Activated T-cell treated with anti-CD3 and anti-CD28 coated beads, Interleukin-2, amount 50 U/mL, for 24 hours (primary cell): Measurements from ENCODE around the gene IZUMO1R.
"Not testable (repeated sequence)": the region's sequence is repeated elsewhere in the genome, so short reads cannot be mapped to it uniquely, and the experiment has no call there.

Experiments used
- DNase-seq: peaks from one replicate; pipeline ENCODE4 v3.0.0-alpha.2; 2020
- H3K27ac Mint-ChIP-seq: 2 replicates; pipeline ENCODE4 v1.8.0; 2020; ENCODE audit warnings: mild to moderate bottlenecking, mixed read lengths
- H3K27me3 Mint-ChIP-seq: 2 replicates; pipeline ENCODE4 v1.8.0; 2020; ENCODE audit warnings: mixed read lengths
- H3K36me3 Mint-ChIP-seq: 2 replicates; pipeline ENCODE4 v1.8.0; 2020; ENCODE audit warnings: low read depth, mixed read lengths
- H3K4me1 Mint-ChIP-seq: 2 replicates; pipeline ENCODE4 v1.8.0; 2020; ENCODE audit warnings: low read depth, mixed read lengths
- H3K4me3 Mint-ChIP-seq: 2 replicates; pipeline ENCODE4 v1.8.0; 2020; ENCODE audit warnings: mild to moderate bottlenecking, moderate library complexity, mixed read lengths
- H3K9me3 Mint-ChIP-seq: 2 replicates; pipeline ENCODE4 v1.8.0; 2020; ENCODE audit warnings: mixed read lengths

Gene IZUMO1R

DNA sequence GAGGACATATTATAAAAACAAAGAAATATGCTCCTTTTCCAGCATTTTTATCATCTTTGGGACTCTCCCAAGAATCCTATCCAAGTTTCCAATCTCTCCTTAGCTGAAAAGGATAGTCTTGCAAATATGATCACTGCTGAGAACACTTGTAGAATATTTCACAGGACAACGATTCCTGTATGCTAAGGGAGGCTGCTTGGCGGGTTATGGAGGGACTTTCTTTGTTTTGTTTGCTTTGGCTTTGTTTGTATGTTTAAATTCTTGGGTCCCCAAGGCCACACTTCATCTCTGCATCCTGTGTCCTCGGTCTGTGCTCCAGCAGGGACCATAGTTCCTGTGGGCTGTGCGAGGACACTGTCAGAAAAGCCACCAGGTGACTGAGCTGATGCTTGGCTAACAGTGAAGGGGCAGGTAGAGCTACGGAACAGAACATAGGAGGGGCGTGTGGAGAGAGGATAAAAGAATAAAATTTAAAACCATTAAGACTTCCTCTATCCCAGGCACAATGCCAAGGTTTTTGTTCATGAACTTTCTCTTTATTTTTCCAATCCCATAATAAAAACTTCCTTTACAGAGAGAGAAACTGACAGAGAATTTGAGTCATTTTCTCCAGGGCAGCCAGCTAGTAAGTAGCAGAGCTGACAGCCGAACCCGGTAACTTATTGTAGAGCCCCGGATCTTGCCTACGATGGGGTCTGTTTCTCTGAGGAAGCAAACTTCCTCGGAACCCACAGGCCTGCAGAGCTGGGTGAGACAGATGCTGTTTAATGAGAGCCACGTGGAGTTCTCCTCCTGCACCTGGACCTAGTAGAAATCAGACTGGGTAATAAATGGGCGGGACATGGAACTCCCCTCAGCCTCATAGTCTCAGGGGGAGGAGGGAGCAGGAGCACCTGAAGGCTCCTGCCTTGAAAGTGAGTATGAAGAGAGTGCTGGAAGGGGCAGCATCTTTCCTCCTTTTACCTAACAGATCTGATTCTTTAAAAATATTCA lies at the start of gene IZUMO1R:
Gene IZUMO1R (plus strand): TSS at position 615 of the 993 bp plus-strand sequence. CDS start 1,057 bp downstream, outside the sequence.
- H3K4me1 Mint-ChIP-seq: no peaks in the 10 kb centered on the region
- DNase-seq: no peak
- H3K27me3 Mint-ChIP-seq: no peaks in the 10 kb centered on the region
- no peaks in the 10 kb centered on the region for H3K9me3 Mint-ChIP-seq
- H3K36me3 Mint-ChIP-seq: no peaks in the 10 kb centered on the region
- H3K27ac Mint-ChIP-seq: no peak within 1 kb of the TSS
- H3K4me3 Mint-ChIP-seq: no peak within 1 kb of the TSS

DNA sequence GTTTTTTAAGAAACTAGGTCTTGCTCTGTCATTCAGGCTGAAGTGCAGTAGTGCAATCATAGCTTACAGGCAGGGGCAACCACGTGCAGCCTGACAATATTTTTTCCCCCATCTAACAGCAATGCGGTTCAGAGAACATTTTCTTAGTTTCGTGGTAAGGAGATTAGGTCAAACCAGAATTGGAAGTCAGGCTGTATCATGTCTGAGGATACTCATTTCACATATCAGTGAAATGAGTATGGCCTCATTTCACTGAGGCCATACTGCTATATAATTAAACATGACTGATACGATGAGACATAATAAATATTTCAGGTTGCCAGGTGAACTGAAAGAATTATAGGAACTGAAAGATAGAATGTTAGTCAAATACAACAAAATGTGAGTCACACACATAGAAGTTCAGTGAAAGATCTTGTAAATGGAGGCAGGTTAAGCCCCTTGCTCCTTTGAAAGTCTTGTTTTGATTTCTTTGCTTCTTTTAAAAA lies 32.5 kb upstream of the IZUMO1R start:
- no peaks in the 10 kb centered on the region for H3K4me1 Mint-ChIP-seq
- H3K9me3 Mint-ChIP-seq: peaks cover 9% of the 10 kb centered on the region
- no peaks in the 10 kb centered on the region for H3K36me3 Mint-ChIP-seq
- no peak overlapping the region for H3K27ac Mint-ChIP-seq
- no peak for DNase-seq
- no peak overlapping the region for H3K4me3 Mint-ChIP-seq
- H3K27me3 Mint-ChIP-seq: no peaks in the 10 kb centered on the region

DNA sequence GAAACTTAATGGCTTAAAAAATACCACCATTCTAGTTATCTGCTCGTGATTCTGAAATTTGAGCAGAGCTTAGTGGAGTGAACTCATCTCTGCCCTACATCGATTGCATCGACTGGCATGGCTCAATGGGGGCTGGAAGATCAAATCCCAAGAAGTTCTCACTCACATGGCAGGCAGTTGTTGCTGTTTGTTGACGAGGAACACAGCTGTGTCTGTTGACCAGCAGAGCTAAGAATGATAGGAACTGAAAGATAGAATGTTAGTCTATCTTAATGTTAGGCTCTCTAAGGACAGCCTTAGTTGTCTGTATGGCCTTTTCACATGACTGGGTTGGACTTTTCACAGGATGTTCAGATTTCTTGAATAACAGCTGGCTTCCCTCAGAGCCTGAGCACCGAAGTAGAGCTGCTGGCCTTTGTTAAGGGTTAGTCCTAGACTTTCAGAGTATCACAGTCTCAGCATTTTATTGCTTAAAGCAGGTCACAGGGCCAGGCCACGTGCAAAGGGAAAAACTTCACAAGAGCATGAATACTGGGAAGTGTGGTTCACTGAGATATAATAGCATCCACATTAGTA lies 31.6 kb upstream of the IZUMO1R start:
- H3K27me3 Mint-ChIP-seq: no peaks in the 10 kb centered on the region
- DNase-seq: no peak
- H3K9me3 Mint-ChIP-seq: peaks cover 9% of the 10 kb centered on the region
- H3K4me1 Mint-ChIP-seq: no peaks in the 10 kb centered on the region
- H3K27ac Mint-ChIP-seq: no peak overlapping the region
- H3K36me3 Mint-ChIP-seq: no peaks in the 10 kb centered on the region
- H3K4me3 Mint-ChIP-seq: no peak overlapping the region

DNA sequence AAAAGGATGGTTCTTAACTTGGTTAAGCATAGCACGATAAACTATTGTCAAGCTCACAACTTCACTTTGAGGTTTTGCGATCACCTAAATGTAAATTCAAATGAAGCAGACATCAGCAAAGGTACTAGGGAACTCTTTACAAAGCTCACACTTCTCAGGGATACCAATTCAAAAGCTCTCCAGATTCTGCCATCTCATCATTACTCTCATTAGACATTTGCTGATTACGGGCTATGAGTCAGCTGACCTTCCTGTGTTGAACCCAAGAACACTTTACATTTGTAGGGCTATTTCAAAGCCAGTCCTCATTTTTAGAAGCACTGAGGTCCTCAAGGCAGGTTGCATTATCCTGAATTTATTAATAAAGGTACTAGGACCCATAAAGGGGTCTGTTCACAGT lies 28.4 kb upstream of the IZUMO1R start:
- no peaks in the 10 kb centered on the region for H3K27me3 Mint-ChIP-seq
- no peak overlapping the region for H3K27ac Mint-ChIP-seq
- H3K4me1 Mint-ChIP-seq: no peaks in the 10 kb centered on the region
- no peaks in the 10 kb centered on the region for H3K36me3 Mint-ChIP-seq
- H3K4me3 Mint-ChIP-seq: no peak overlapping the region
- no peaks in the 10 kb centered on the region for H3K9me3 Mint-ChIP-seq
- no peak for DNase-seq

DNA sequence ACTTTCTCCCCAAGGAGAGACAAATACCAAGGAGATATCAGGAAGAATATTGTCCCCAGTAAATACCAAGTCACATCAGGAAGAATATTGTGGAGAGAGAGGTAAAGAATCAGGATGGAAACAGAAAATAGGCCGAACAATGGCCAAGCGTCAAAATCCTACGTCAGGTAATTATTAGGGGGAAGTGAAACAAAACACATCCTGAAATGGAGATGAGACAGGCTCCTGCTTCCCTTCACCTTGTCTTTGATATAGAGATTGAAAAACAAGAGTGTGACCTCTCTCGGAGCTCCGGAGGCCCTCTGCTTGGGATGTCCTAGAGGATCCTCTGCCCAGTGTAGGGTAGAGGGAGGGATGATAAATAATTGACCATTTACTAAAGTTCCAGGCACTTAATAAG lies 27.4 kb upstream of the IZUMO1R start:
- no peak overlapping the region for H3K4me3 Mint-ChIP-seq
- no peak for DNase-seq
- no peaks in the 10 kb centered on the region for H3K36me3 Mint-ChIP-seq
- H3K9me3 Mint-ChIP-seq: no peaks in the 10 kb centered on the region
- H3K27ac Mint-ChIP-seq: no peak overlapping the region
- H3K27me3 Mint-ChIP-seq: no peaks in the 10 kb centered on the region
- H3K4me1 Mint-ChIP-seq: no peaks in the 10 kb centered on the region

DNA sequence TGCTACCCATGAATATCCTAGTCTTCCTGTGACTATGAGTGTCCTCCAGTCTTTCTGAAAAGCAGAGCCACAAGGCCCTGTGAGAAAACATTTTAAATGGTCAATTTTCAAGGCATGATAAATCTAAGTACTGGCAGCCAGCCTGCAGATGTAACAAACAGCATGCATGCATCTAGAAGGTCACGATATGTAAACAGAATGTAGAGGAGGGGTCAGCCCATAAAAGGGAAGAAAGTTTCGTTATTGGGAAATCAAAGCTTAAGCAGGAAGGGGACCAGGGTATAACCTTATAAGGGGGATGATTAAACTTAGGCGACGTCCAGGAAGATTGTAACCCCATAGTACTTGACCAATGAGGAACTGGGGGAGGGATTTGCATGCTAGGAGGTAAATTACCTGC lies 26.2 kb upstream of the IZUMO1R start:
- not testable (repeated sequence) for DNase-seq, H3K4me3 Mint-ChIP-seq, H3K9me3 Mint-ChIP-seq, H3K27ac Mint-ChIP-seq, H3K36me3 Mint-ChIP-seq, H3K4me1 Mint-ChIP-seq, H3K27me3 Mint-ChIP-seq

DNA sequence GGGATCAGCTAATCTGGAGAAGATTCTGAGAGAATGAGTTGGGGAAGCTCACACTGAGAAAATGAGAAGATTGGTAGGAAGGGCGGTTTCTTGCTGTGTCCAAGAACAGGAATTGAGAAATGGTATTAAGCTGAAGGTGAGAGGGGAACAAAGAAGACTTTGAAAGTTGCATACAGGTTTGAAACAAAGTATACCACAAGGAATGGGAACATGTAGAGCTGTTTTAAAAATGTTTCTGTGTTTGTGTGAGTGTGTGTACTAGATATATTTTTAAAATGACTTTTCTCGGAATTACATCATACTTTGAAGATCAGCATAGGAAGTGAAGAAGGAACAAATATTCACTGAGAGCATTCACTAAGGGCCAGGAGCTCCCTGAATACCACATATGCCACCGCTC lies 24.4 kb upstream of the IZUMO1R start:
- Mint-ChIP-seq H3K27ac (no peak overlapping the region), H3K9me3 (no peaks in the 10 kb centered on the region), H3K27me3 (no peaks in the 10 kb centered on the region), H3K4me1 (no peaks in the 10 kb centered on the region), H3K4me3 (no peak overlapping the region), H3K36me3 (no peaks in the 10 kb centered on the region)
- no peak for DNase-seq

DNA sequence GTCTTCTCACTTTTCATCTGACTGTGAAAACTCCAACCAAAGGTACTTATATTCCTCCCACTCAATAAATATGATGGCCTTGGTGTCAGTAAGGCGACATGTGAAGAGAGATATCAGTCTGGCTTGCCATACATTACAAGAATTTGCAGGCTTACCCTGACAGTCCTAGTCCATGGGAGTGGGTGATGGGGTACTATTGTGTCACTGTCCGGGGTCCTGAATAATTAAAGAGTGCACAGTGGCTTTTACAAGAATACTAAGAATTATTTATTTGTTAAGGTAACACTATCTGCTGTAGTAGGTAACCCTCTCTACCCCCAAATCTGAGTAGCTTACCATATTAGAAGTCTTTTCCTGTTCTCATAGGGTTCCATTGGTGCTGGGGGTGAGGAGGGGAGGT lies 23.1 kb upstream of the IZUMO1R start:
- H3K27ac Mint-ChIP-seq: no peak overlapping the region
- H3K36me3 Mint-ChIP-seq: no peaks in the 10 kb centered on the region
- no peaks in the 10 kb centered on the region for H3K4me1 Mint-ChIP-seq
- peaks cover 3% of the 10 kb centered on the region for H3K27me3 Mint-ChIP-seq
- H3K4me3 Mint-ChIP-seq: no peak overlapping the region
- peaks cover 2% of the 10 kb centered on the region for H3K9me3 Mint-ChIP-seq
- no peak for DNase-seq

DNA sequence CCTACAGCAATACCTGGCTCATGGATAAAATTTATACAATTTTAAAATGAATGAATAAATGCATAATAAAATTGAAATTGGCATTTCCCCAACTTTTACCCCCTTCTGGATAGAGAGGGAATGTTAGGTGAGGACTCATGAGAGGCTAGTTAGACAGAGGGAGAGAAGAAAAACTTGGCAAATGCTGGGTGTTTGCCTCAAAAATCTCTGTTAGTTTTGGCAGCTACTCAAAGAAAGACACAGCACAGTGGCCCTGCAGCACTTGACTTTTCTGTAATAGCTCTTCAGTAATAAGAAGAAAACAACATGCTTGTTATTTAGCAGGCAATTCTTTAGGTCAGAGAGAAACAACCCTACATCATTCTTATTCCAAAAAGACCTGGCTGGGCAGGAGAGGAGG lies 20.7 kb upstream of the IZUMO1R start:
- no peaks in the 10 kb centered on the region for H3K36me3 Mint-ChIP-seq
- H3K4me3 Mint-ChIP-seq: no peak overlapping the region
- peaks cover 2% of the 10 kb centered on the region for H3K9me3 Mint-ChIP-seq
- peaks cover 7% of the 10 kb centered on the region for H3K27me3 Mint-ChIP-seq
- no peaks in the 10 kb centered on the region for H3K4me1 Mint-ChIP-seq
- DNase-seq: no peak
- H3K27ac Mint-ChIP-seq: no peak overlapping the region

DNA sequence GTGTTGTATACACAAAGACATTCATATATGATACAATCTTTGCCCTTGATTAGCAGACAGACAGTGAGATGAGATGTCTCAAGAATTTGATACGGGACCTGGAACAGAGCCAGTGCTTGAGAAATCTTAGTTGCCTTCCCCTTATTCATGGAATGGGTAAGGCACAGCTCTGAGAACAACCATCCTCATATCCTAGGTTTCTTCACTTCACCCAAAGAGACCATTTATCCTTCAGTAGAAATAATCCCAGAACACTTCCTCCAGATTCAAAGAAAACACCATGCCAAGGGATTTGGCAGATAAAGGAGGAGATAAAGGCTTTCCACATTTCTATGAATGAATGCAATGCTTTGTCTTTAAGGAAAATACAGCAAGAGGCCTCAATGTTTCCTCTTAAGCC lies 8.8 kb upstream of the IZUMO1R start:
- Mint-ChIP-seq H3K9me3 (peaks cover 11% of the 10 kb centered on the region), H3K4me3 (no peak overlapping the region), H3K4me1 (no peaks in the 10 kb centered on the region), H3K27ac (no peak overlapping the region), H3K36me3 (no peaks in the 10 kb centered on the region), H3K27me3 (no peaks in the 10 kb centered on the region)
- DNase-seq: no peak

DNA sequence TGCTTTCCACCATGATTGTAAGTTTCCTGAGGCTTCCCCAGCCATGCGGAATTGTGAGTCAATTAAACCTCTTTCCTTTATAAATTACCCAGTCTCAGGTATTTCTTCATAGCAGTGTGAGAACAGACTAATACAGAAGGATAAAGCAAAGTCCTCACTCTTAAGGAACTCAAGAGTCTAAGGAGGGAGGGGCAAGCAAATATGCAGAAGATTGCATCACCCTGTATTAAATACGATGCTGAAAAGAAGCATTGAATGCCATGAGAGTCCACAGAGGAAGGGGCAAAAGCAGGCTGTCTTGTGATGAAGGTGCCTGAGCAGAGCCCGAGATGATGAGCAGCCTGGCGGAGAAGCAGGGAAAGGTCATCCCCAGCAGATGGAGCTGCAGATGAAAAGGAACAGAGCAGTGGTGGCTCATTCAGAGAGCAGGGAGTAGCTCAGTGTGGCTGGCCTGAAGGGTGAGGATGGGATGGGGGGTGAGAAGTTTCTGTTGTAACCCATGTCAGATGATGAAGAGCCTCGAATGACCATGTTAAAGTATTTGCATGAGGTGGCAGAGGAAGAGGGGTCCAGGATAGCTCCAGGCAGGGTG lies 6.3 kb upstream of the IZUMO1R start:
- H3K27ac Mint-ChIP-seq: no peak overlapping the region
- H3K9me3 Mint-ChIP-seq: no peaks in the 10 kb centered on the region
- H3K4me3 Mint-ChIP-seq: no peak overlapping the region
- no peaks in the 10 kb centered on the region for H3K36me3 Mint-ChIP-seq
- H3K4me1 Mint-ChIP-seq: no peaks in the 10 kb centered on the region
- no peak for DNase-seq
- no peaks in the 10 kb centered on the region for H3K27me3 Mint-ChIP-seq

DNA sequence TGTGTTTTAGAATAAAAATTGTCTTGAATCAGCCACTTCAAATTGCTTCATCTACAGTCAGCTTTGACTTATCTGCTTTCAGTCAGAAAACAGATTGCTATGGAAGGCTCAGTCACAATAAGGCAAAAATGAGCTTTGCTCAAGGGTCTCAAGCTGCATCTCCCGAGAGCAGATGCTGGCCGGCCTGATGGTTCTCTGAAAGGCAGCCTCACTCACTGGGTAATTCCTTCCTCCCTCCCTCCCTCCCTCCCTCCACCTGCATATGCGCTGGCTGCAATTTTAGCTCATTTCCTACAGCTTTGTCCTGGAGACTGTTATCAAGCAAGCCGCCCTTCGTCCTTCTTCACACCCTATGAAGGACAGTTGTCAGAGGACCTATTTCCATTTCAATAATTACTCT lies 1.6 kb upstream of the IZUMO1R start:
- H3K27me3 Mint-ChIP-seq: no peaks in the 10 kb centered on the region
- H3K4me3 Mint-ChIP-seq: no peak overlapping the region
- no peak for DNase-seq
- no peak overlapping the region for H3K27ac Mint-ChIP-seq
- no peaks in the 10 kb centered on the region for H3K36me3 Mint-ChIP-seq
- H3K9me3 Mint-ChIP-seq: no peaks in the 10 kb centered on the region
- no peaks in the 10 kb centered on the region for H3K4me1 Mint-ChIP-seq

DNA sequence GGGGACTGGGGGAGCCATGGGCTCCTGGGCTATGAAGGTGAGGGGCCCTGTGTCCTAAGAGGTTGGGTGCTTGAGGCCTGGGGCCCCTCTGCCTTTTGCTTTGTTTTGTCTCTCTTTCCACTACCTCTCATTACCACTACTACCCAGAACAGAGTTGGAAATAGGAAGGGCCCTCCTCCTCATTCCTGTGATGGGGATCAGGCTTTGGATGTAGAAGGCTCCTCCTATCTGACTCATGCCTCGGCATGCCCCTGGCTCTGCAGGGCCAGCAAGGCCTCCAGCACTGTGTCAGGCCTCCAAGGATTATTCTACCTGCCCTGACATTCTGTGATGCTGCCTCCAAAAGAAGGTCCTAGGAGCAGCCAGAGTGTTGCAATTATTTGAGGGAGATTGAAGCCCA lies 766 bp downstream of the IZUMO1R start:
- no peaks in the 10 kb centered on the region for H3K36me3 Mint-ChIP-seq

DNA sequence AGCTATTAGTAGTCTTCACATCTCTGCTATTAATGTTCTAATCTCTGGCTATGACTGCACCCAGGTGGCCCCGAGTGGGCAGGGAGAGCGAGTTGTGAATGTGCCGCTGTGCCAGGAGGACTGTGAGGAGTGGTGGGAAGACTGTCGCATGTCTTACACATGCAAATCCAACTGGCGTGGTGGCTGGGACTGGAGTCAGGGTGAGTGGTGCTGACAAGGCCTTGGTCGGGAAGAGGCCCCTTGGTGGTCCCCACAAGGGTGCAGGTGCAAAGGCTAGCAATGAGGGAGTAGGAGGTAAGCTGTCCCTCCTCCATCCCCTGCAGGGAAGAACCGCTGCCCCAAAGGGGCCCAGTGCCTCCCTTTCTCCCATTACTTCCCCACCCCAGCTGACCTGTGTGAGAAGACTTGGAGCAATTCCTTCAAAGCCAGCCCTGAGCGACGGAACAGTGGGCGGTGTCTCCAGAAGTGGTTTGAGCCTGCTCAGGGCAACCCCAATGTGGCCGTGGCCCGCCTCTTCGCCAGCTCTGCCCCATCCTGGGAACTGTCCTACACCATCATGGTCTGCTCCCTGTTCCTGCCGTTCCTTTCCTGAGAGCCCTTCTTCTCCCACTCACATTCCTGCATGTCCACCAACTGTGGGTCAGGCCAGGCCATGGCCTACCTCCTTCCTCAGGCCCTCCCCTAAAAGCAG lies 2.9 kb downstream of the IZUMO1R start:
- DNase-seq: no peak
- Mint-ChIP-seq H3K4me3 (no peak overlapping the region), H3K36me3 (no peaks in the 10 kb centered on the region), H3K27ac (no peak overlapping the region), H3K9me3 (no peaks in the 10 kb centered on the region), H3K4me1 (no peaks in the 10 kb centered on the region), H3K27me3 (peaks cover 3% of the 10 kb centered on the region)

More for the DNA sequence above, 766 bp downstream of the IZUMO1R start:
- H3K4me1 Mint-ChIP-seq: no peaks in the 10 kb centered on the region
- H3K4me3 Mint-ChIP-seq: no peak overlapping the region
- H3K27me3 Mint-ChIP-seq: no peaks in the 10 kb centered on the region
- H3K9me3 Mint-ChIP-seq: no peaks in the 10 kb centered on the region
- DNase-seq: no peak
- no peak overlapping the region for H3K27ac Mint-ChIP-seq
